Epithelial cell of esophagus (primary cell): ENCODE data around the gene NVL.

ENCODE experiments used
- DNase-seq: peaks from one replicate; pipeline ENCODE4 v3.0.0; 2010; ENCODE audit warnings: low read depth
- H3K4me3 ChIP-seq: 2 replicates; pipeline ENCODE4 v1.5.1; 2011; ENCODE audit warnings: mild to moderate bottlenecking, low read length, control low read depth
- TF ChIP-seq, protein P1 (sequence below): IDR thresholded peaks from 2 replicates; pipeline ENCODE4 v1.5.1; 2011; ENCODE audit warnings: low read depth, mild to moderate bottlenecking, low read length, control low read depth, inconsistent platforms; ENCODE audit not compliant: insufficient read depth; ENCODE audit errors: missing control alignments

The NVL gene

DNA sequence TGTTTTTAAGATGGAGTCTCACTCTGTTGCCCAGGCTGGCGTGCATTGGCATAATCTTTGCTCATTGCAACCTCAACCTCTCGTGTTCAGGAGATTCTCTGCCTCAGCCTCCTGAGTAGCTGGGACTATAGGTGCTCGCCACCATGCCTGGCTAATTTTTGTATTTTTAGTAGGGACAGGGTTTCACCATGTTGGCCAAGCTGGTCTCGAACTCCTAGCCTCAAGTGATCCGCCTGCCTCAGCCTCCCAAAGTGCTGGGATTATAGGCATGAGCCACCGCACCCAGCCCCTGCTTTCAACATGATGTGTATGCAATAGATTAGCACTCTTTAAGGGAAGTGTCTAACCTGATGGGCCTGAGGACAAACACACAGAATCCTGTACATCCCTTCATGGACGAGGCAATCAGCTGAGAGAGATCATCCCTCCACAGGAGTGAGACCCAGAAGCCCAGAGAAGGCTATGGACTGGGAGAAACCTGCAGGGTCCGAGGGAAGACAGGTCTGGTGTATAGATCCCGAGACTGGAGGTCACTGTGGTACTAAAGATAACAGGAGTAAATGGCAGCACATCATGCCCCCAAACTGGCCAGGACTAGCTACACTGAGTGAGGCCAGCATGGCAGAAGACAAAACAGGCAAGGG lies 152.5 kb downstream of the NVL start:
- DNase-seq: no peak
- TF ChIP-seq, protein P1, sequence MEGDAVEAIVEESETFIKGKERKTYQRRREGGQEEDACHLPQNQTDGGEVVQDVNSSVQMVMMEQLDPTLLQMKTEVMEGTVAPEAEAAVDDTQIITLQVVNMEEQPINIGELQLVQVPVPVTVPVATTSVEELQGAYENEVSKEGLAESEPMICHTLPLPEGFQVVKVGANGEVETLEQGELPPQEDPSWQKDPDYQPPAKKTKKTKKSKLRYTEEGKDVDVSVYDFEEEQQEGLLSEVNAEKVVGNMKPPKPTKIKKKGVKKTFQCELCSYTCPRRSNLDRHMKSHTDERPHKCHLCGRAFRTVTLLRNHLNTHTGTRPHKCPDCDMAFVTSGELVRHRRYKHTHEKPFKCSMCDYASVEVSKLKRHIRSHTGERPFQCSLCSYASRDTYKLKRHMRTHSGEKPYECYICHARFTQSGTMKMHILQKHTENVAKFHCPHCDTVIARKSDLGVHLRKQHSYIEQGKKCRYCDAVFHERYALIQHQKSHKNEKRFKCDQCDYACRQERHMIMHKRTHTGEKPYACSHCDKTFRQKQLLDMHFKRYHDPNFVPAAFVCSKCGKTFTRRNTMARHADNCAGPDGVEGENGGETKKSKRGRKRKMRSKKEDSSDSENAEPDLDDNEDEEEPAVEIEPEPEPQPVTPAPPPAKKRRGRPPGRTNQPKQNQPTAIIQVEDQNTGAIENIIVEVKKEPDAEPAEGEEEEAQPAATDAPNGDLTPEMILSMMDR: no peak
- no peak overlapping the region for H3K4me3 ChIP-seq
